Lung (tissue), 12 donors: Measurements from ENCODE around the gene PCBP3. TPM values are rescaled to one million over a fixed set of nuclear protein-coding genes. Genes with fewer than 3 reads are reported as not detected.

ENCODE experiments used
- ATAC-seq: fragments of 200-7000 bp; cut with Tn5 transposase; one replicate; pipeline ENCODE4 v1.9.1; 2020; ENCODE audit warnings: moderate number of reproducible peaks; ENCODE audit not compliant: insufficient read depth, low FRiP score
- DNase-seq, 3 donors: peaks; one replicate each; pipeline ENCODE4 v3.0.0-alpha.2; 2013 to 2017
- H3K27ac ChIP-seq, 2 donors: one replicate each; pipeline ENCODE4 v1.5.1; 2013; ENCODE audit warnings: mild to moderate bottlenecking in 2 of 2, moderate library complexity in 2 of 2, control low read depth in 1 of 2, inconsistent platforms in 1 of 2, low read depth in 1 of 2, low read length in 1 of 2
- H3K27me3 ChIP-seq, 3 donors: one replicate each; pipeline ENCODE4 v1.5.1; 2013; ENCODE audit warnings: low read length in 2 of 3; ENCODE audit not compliant: control insufficient read depth in 3 of 3, insufficient read depth in 3 of 3
- H3K36me3 ChIP-seq, 4 donors: one replicate each; pipeline ENCODE4 v1.5.1; 2013; ENCODE audit warnings: low read length in 4 of 4, mild to moderate bottlenecking in 1 of 4, moderate library complexity in 1 of 4; ENCODE audit not compliant: control insufficient read depth in 4 of 4, insufficient read depth in 4 of 4
- H3K4me1 ChIP-seq, 5 donors: one replicate each; pipeline ENCODE4 v1.5.1; 2013; ENCODE audit warnings: low read length in 5 of 5, mild to moderate bottlenecking in 2 of 5, moderate library complexity in 1 of 5; ENCODE audit not compliant: control insufficient read depth in 5 of 5, insufficient read depth in 5 of 5
- H3K4me3 ChIP-seq: one replicate; pipeline ENCODE4 v1.5.1; 2013; ENCODE audit warnings: mild to moderate bottlenecking, control low read depth, moderate library complexity
- H3K9ac ChIP-seq, 2 donors: one replicate each; pipeline ENCODE4 v1.5.1; 2013; ENCODE audit warnings: low read length in 2 of 2, control low read depth in 1 of 2; ENCODE audit not compliant: insufficient read depth in 1 of 2
- H3K9me3 ChIP-seq, 4 donors: one replicate each; pipeline ENCODE4 v1.5.1; 2013; ENCODE audit warnings: low read length in 3 of 4, mild to moderate bottlenecking in 1 of 4, moderate library complexity in 1 of 4; ENCODE audit not compliant: control insufficient read depth in 4 of 4, insufficient read depth in 3 of 4
- WGBS, 2 donors: extraction: QIAGEN DNeasy Blood & Tissue Kit; methylation state at CpG; one replicate each; pipeline ENCODE4 v1.1.7; 2013; 5-methylcytosine and 5-hydroxymethylcytosine counted together
- polyA plus RNA-seq, 2 donors: library from polyadenylated mRNA; stranded (reverse); fragments of 200-250 nt; gene quantifications; one replicate each; pipeline ENCODE4 v1.2.1, GENCODE V29; 2013
- total RNA-seq, 2 donors: library from RNA; depleted of rRNA in 1 of 2; stranded (reverse); fragments of >200 nt in 1 of 2; gene quantifications; one replicate each; pipeline ENCODE4 v1.2.1, GENCODE V29; 2014 to 2021
- TF ChIP-seq, protein P1 (sequence below): IDR thresholded peaks from 2 replicates; pipeline ENCODE4 v1.5.1; 2012; ENCODE audit warnings: mild to moderate bottlenecking; ENCODE audit errors: control extremely low read depth, extremely low read depth
- donor health status: control.
- donor health status: control.
- donor health status: Bipolar disorder and iron deficiency.
- donor health status: healthy.
- donor health status: DM: yes; HTN: yes; CAD: no.

The PCBP3 gene
- total and polyA plus RNA-seq, 4 donors: 1.6 to 8.2 (median 3.1) TPM

DNA sequence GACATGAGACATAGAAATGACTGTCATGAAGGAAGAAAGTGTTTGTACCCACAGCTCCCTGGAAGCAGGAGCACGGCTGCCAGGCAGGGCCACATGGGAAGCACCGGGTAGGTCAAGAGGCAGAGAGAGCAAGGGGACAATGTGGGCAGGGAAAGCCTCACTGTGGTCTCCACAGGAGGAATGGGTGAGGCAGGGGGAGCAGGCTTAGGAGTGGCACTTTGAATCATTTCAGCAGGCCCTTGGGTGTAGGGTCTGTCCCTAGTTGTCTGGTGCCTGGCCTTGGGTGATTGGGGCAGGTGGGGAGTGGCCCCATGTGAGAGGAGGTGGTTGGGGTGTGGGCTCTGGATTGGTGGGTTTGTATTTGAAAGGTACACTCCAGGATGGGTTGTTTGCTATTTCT lies 83.9 kb downstream of the PCBP3 start:
- Histone ChIP-seq H3K4me1 (peaks cover 0 to 5% (median 0%) of the 10 kb centered on the region in 5 donors), H3K36me3 (no peaks in the 10 kb centered on the region), H3K9me3 (peaks cover 0 to 3% (median 0%) of the 10 kb centered on the region in 4 donors), H3K9ac (no peak overlapping the region), H3K27me3 (no peaks in the 10 kb centered on the region), H3K4me3 (no peak overlapping the region), H3K27ac (no peak overlapping the region)
- 75 to 89% methylated on average over 2 of the region's 2 CpGs for WGBS, 2 donors
- ATAC-seq (no peak), DNase-seq (no peak)
- TF ChIP-seq, protein P1, sequence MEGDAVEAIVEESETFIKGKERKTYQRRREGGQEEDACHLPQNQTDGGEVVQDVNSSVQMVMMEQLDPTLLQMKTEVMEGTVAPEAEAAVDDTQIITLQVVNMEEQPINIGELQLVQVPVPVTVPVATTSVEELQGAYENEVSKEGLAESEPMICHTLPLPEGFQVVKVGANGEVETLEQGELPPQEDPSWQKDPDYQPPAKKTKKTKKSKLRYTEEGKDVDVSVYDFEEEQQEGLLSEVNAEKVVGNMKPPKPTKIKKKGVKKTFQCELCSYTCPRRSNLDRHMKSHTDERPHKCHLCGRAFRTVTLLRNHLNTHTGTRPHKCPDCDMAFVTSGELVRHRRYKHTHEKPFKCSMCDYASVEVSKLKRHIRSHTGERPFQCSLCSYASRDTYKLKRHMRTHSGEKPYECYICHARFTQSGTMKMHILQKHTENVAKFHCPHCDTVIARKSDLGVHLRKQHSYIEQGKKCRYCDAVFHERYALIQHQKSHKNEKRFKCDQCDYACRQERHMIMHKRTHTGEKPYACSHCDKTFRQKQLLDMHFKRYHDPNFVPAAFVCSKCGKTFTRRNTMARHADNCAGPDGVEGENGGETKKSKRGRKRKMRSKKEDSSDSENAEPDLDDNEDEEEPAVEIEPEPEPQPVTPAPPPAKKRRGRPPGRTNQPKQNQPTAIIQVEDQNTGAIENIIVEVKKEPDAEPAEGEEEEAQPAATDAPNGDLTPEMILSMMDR: no peak

DNA sequence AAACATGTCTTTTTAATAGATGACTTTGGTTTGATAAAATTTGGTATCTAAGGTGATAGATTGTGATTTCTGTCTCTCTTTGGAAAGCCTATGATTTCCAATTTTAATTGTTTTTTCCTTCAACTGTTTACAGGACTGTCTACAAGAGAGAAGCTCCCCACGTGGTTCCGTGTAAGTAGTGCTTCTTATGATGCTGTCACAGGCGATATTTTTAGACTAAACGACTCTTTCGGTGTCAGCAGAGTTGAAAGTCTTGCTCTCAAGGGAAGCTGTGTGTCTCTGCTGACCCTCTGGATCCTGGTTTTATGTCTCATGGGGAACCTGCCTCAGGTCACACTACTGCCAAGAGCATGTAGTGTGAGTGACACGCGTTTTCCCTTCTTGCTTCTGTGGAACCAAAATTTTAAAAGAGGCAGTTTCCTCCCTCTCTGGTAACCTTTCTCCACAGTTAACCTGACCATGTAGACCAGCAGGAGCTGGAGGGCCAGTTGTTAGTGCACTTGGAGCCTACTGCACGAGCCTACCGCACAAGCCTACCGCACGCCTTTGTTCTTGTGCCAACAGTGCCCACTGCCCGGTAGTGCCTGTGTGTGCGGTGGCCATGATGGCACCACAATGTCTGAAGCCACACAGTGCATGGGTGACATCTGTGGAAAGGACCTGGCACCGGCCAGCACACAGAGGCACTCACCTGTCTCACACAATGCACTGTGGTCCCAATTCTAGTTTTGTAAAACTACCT lies 91.9 kb downstream of the PCBP3 start:
- WGBS, 2 donors: 85 to 91% methylated on average over 14 of the region's 14 CpGs
- no peak for ATAC-seq
- DNase-seq: no peak
- TF ChIP-seq, protein P1: no peak
- H3K4me3 ChIP-seq: no peak overlapping the region
- H3K9me3 ChIP-seq: peaks cover 0 to 3% (median 0%) of the 10 kb centered on the region in 4 donors
- H3K4me1 ChIP-seq: peaks cover 0 to 5% (median 0%) of the 10 kb centered on the region in 5 donors
- no peak overlapping the region for H3K9ac ChIP-seq
- no peaks in the 10 kb centered on the region for H3K27me3 ChIP-seq
- H3K36me3 ChIP-seq: no peaks in the 10 kb centered on the region
- H3K27ac ChIP-seq: no peak overlapping the region

DNA sequence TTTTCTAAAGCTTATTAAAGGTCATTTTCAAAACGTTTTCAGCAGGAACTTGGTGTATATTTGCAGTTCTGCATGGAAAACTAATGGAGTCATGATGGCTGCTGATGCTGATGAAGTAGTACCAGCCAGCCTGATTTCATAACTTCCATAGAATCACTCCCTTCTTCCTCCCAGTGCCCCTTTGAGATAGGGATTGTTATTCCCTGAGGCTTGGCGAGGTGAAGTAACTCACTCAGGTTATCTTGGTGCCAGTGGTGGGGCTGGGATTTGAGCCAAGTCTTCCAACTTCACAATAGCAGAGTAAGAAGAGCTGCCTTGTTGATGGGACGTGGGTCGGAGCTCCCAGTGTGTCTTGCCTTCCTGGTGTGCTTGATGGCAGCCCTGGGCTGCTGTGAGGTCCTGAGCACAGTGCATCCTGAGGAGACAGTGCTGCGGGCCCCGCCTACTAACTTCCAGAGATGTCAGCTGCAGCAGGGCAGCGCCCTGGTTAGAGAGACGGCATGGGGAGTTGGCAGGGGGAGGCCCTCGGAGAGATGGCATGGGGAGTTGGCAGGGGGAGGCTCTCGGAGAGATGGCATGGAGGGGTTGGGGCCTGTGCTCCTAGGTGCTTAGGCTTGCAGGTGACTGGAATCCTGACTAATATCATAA lies 92.6 kb downstream of the PCBP3 start:
- Histone ChIP-seq H3K36me3 (no peaks in the 10 kb centered on the region), H3K27me3 (no peaks in the 10 kb centered on the region), H3K9ac (no peak overlapping the region), H3K27ac (no peak overlapping the region), H3K4me1 (peaks cover 0 to 5% (median 0%) of the 10 kb centered on the region in 5 donors), H3K9me3 (peaks cover 0 to 3% (median 0%) of the 10 kb centered on the region in 4 donors), H3K4me3 (no peak overlapping the region)
- 64 to 74% methylated on average over 10 of the region's 10 CpGs for WGBS, 2 donors
- no peak for ATAC-seq
- TF ChIP-seq, protein P1: no peak
- DNase-seq: no peak
